Panc1 (cell line): ENCODE results near the gene C12orf56.

Experiments
- POLR2AphosphoS5 ChIP-seq: IDR thresholded peaks from 2 replicates; pipeline ENCODE4 v1.6.1; 2012; ENCODE audit warnings: mild to moderate bottlenecking, low read depth, low read length, moderate library complexity
- SIN3A ChIP-seq: IDR thresholded peaks from 2 replicates; pipeline ENCODE4 v1.6.1; 2012; ENCODE audit warnings: low read depth, mild to moderate bottlenecking, low read length, moderate library complexity, borderline replicate concordance; ENCODE audit not compliant: insufficient read depth
- TF ChIP-seq, protein P1 (sequence below): fragments of 450-650 bp; IDR thresholded peaks from 2 replicates; pipeline ENCODE4 v1.5.1; 2017; ENCODE audit warnings: mild to moderate bottlenecking

DNA sequence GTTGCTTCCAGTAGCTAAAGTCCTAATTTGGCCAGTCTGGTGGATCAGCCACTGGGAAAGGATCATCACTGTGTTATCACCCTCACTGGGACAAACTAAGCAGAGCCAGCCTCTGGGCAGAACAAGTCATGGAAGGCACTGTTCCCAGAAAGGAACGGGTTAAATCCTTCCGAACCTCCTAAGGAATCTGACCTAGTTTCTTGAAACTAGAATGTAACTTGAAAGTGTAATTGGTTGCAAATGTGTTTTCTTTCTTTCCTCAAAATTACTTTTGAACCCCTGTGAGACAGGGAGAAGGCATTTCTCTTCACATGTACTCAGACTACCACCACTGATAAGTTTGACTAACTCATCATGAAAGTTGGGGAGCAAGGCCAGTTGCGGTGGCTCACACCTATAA is 149.8 kb downstream of the C12orf56 start:
- TF ChIP-seq, protein P1, sequence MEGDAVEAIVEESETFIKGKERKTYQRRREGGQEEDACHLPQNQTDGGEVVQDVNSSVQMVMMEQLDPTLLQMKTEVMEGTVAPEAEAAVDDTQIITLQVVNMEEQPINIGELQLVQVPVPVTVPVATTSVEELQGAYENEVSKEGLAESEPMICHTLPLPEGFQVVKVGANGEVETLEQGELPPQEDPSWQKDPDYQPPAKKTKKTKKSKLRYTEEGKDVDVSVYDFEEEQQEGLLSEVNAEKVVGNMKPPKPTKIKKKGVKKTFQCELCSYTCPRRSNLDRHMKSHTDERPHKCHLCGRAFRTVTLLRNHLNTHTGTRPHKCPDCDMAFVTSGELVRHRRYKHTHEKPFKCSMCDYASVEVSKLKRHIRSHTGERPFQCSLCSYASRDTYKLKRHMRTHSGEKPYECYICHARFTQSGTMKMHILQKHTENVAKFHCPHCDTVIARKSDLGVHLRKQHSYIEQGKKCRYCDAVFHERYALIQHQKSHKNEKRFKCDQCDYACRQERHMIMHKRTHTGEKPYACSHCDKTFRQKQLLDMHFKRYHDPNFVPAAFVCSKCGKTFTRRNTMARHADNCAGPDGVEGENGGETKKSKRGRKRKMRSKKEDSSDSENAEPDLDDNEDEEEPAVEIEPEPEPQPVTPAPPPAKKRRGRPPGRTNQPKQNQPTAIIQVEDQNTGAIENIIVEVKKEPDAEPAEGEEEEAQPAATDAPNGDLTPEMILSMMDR: no peak
- no peak for TF ChIP-seq POLR2AphosphoS5
- TF ChIP-seq SIN3A: no peak
